ENCODE results near the gene KLHL40. TPM values are rescaled to one million over a fixed set of nuclear protein-coding genes. Genes with fewer than 3 reads are reported as not detected.

The KLHL40 gene
- total and polyA plus RNA-seq, 9 of the 15 experiments (the other 6 are each of a cell fraction or from before 2014, with no cell fraction given): not detected

GRCh38 chr3:42685363-42685881, at the start of gene KLHL40 (continued):
- TF ChIP-seq ZBTB40 (IDR thresholded peaks at IDR 0.05): no peak
- no peak for TF ChIP-seq ZBTB40 (CRISPR knock-in tag; IDR thresholded peaks at IDR 0.05)
- TF ChIP-seq FOS (IDR thresholded peaks at IDR 0.05; ENCODE audit: extremely low read depth, insufficient read length): no peak
- no peak for TF ChIP-seq ATF2 (CRISPR knock-in tag; IDR thresholded peaks at IDR 0.05)
- TF ChIP-seq ATF4 (CRISPR knock-in tag; IDR thresholded peaks at IDR 0.05): no peak
- no peak for TF ChIP-seq OTX1 (CRISPR knock-in tag; IDR thresholded peaks at IDR 0.05)
- TF ChIP-seq BRD4 (IDR thresholded peaks at IDR 0.05): no peak
- no peak for TF ChIP-seq IRF1 (CRISPR knock-in tag; IDR thresholded peaks at IDR 0.05; ENCODE audit: borderline replicate concordance)
